Karpas-422 (cell line): Measurements from ENCODE around the gene INHBB. TPM values are rescaled to one million over a fixed set of nuclear protein-coding genes. Genes with fewer than 3 reads are reported as not detected.
A peak's percentile ranks its signal among the peaks of the same experiment; 100 is the strongest.

Experiments
- DNase-seq: peaks from one replicate; pipeline ENCODE4 v3.0.0-alpha.2; 2015
- H2AFZ ChIP-seq: fragments of 200-600 bp; sonication (generic); 2 replicates; pipeline ENCODE4 v1.6.1; 2014; ENCODE audit warnings: antibody characterized with exemption, low read length, mixed read lengths
- H3K27ac ChIP-seq: fragments of 200-600 bp; sonication (generic); 2 replicates; pipeline ENCODE4 v1.5.1; 2014; ENCODE audit warnings: mild to moderate bottlenecking, low read length, moderate library complexity
- H3K27me3 ChIP-seq: fragments of 200-600 bp; sonication (generic); 2 replicates; pipeline ENCODE4 v1.6.1; 2014; ENCODE audit warnings: low read length, mixed read lengths
- H3K36me3 ChIP-seq: fragments of 200-600 bp; sonication (generic); 2 replicates; pipeline ENCODE4 v1.6.1; 2014; ENCODE audit warnings: low read length, mixed read lengths; ENCODE audit not compliant: insufficient read depth
- H3K4me1 ChIP-seq: fragments of 200-600 bp; sonication (generic); 2 replicates; pipeline ENCODE4 v1.6.1; 2014; ENCODE audit warnings: mild to moderate bottlenecking, low read length, mixed read lengths
- H3K4me2 ChIP-seq: fragments of 200-600 bp; sonication (generic); 2 replicates; pipeline ENCODE4 v1.6.1; 2014; ENCODE audit warnings: low read length, low read depth, mild to moderate bottlenecking; ENCODE audit not compliant: poor library complexity, severe bottlenecking
- H3K4me3 ChIP-seq: fragments of 200-600 bp; sonication (generic); 2 replicates; pipeline ENCODE4 v1.5.1; 2014; ENCODE audit warnings: mild to moderate bottlenecking, antibody characterized with exemption, low read length, mixed read lengths
- H3K79me2 ChIP-seq: fragments of 200-600 bp; sonication (generic); 2 replicates; pipeline ENCODE4 v1.6.1; 2014; ENCODE audit warnings: mild to moderate bottlenecking, low read length, mixed read lengths
- H3K9ac ChIP-seq: fragments of 200-600 bp; sonication (generic); 2 replicates; pipeline ENCODE4 v1.6.0; 2014; ENCODE audit warnings: low read length
- H3K9me2 ChIP-seq: fragments of 200-600 bp; sonication (generic), shearing (Covaris generic); replicated peaks from 2 replicates; pipeline ENCODE4 v1.6.0; 2014; ENCODE audit warnings: mild to moderate bottlenecking, low read length, moderate library complexity; ENCODE audit not compliant: insufficient read depth
- H3K9me3 ChIP-seq: fragments of 300-700, 200-600 bp; sonication (generic); 2 replicates; pipeline ENCODE4 v1.6.1; 2014; ENCODE audit warnings: low read length, mixed read lengths
- H4K20me1 ChIP-seq: fragments of 200-600 bp; sonication (generic); 2 replicates; pipeline ENCODE4 v1.6.1; 2014; ENCODE audit warnings: mild to moderate bottlenecking, antibody characterized with exemption, low read length, low read depth; ENCODE audit not compliant: insufficient read depth
- total RNA-seq: library from RNA; depleted of rRNA; stranded (reverse); fragments of >200 nt; shearing (Covaris generic); gene quantifications from 2 replicates; pipeline ENCODE4 v1.2.3, GENCODE V29; 2014; ENCODE audit warnings: low replicate concordance

Gene INHBB
- total RNA-seq, 1 experiment from 2014 or later: not detected

DNA sequence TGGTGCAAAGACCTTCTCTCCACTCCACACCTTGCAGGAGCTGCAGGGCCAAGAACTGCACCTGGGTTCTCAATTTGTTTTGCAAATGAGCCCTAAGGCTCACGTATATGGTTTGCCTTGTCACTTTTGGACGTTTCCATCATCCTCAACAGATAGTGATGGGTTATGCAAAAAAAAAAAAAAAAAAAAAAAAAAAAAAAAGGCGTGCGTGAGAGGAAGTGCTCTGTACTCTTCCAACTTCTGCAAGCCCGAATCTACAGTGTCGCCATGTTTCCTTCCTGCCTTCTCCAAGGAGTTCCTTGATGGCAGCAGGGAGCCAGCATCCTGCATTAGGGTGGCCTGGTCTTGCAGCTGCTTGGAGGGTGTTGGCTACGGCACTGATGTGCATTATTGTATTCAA is 4.0 kb upstream of the INHBB start:
- H3K27ac ChIP-seq: peak overlapping the region; percentile 95
- DNase-seq: peak; percentile 95
- peak overlapping the region; percentile 93 for H2AFZ ChIP-seq
- peak overlapping the region; percentile 78 for H3K4me2 ChIP-seq
- H3K9me2 ChIP-seq: no peaks in the 10 kb centered on the region
- H4K20me1 ChIP-seq: no peaks in the 10 kb centered on the region
- H3K36me3 ChIP-seq: no peaks in the 10 kb centered on the region
- H3K9ac ChIP-seq: peak overlapping the region; percentile 74
- no peaks in the 10 kb centered on the region for H3K79me2 ChIP-seq
- peak overlapping the region; percentile 58 for H3K4me3 ChIP-seq
- no peaks in the 10 kb centered on the region for H3K27me3 ChIP-seq
- H3K4me1 ChIP-seq: peaks cover 70% of the 10 kb centered on the region
- no peaks in the 10 kb centered on the region for H3K9me3 ChIP-seq

DNA sequence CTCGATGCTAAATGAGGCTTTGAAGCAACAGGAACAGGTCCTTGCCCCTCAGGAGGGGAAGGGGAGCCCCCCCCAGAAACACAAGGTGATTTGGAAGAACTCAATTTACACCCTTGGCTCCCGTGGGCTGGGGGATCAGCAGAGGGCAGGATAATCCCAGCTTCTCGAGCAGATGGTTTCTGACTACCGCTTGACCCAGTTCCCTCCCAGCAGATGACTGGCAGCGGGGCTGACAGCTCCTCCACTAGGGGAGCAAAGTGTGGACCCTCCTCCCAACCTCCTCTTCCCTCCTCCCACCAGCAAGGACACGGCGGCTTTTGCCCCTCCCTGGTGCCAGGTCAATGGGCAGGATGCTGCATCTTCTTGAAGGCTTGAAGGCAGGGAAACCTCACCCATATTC is 3.5 kb upstream of the INHBB start:
- peak overlapping the region; percentile 78 for H3K4me2 ChIP-seq
- H3K4me3 ChIP-seq: peak overlapping the region; percentile 58
- peaks cover 65% of the 10 kb centered on the region for H3K4me1 ChIP-seq
- H2AFZ ChIP-seq: peak overlapping the region; percentile 93
- DNase-seq: peak; percentile 57
- no peaks in the 10 kb centered on the region for H3K9me3 ChIP-seq
- H4K20me1 ChIP-seq: no peaks in the 10 kb centered on the region
- no peaks in the 10 kb centered on the region for H3K9me2 ChIP-seq
- no peaks in the 10 kb centered on the region for H3K79me2 ChIP-seq
- no peaks in the 10 kb centered on the region for H3K27me3 ChIP-seq
- peak overlapping the region; percentile 95 for H3K27ac ChIP-seq
- H3K9ac ChIP-seq: peak overlapping the region; percentile 74
- H3K36me3 ChIP-seq: no peaks in the 10 kb centered on the region

DNA sequence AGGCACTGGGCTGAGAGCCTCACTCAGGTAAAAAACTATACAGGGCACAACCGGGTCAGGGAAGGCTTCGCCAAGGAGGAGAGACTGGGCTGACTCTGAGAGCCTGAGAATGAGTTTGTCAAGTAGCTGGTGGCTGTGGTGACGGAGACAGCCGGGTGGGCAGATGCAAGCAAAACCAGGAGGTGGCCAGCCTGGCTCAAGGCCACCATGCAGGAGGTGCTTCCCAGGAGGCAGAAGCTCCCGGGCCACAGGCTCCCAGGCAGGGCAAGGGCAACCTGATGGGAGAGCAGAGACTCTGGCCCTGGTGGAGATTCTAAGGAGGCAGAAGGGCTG is 2.9 kb upstream of the INHBB start:
- Histone ChIP-seq H3K4me2 (peak overlapping the region; percentile 78), H3K4me3 (peak overlapping the region; percentile 58; the same call in 1 of the 2 replicates), H3K27me3 (no peaks in the 10 kb centered on the region), H4K20me1 (no peaks in the 10 kb centered on the region), H3K36me3 (no peaks in the 10 kb centered on the region), H3K9ac (peak overlapping the region; percentile 74), H2AFZ (peak overlapping the region; percentile 93), H3K9me2 (no peaks in the 10 kb centered on the region), H3K79me2 (no peaks in the 10 kb centered on the region), H3K27ac (peak overlapping the region; percentile 95), H3K4me1 (peaks cover 59% of the 10 kb centered on the region), H3K9me3 (no peaks in the 10 kb centered on the region)
- DNase-seq: peak; percentile 51

DNA sequence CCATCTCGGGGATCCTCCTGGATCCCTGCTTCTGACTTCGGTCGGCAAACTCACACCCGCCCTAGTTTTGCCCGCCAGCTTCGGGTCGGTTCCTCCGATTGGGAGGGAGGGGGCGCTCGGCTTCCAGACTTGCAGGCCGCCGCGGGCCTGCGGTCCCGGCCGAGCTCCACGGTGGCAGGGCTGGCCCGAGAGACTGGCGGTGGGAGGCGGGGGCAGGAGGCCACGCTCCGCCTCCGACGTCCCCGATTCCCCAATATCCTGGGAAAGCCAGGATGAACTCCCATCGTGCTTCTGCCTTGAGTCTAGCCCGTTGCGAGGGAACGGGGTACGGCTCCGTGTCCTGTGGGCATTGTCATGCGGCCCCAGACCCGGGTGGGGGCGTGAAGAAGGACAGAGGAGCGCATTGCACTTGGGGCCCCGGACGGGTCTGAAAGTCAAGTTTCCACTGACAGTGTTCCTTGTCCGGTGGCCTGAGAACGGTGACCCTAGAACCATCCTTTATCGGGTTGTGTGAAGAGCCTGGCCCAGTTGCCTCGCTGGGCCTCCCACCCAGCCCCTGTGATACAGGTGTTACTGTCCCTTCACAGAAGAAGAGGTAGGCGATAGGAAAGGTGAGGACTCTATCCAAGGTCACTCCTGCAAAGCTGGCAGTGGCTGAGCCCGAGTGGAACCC is 2.4 kb upstream of the INHBB start:
- Histone ChIP-seq H2AFZ (peak overlapping the region; percentile 93), H3K9me2 (no peaks in the 10 kb centered on the region), H4K20me1 (no peaks in the 10 kb centered on the region), H3K4me2 (peak overlapping the region; percentile 78), H3K36me3 (no peaks in the 10 kb centered on the region), H3K9ac (peak overlapping the region; percentile 74), H3K4me3 (peak overlapping the region; percentile 58; the same call in 1 of the 2 replicates), H3K4me1 (peaks cover 54% of the 10 kb centered on the region), H3K27me3 (no peaks in the 10 kb centered on the region), H3K79me2 (no peaks in the 10 kb centered on the region), H3K27ac (peak overlapping the region; percentile 95), H3K9me3 (no peaks in the 10 kb centered on the region)
- DNase-seq: peak; percentile 90

DNA sequence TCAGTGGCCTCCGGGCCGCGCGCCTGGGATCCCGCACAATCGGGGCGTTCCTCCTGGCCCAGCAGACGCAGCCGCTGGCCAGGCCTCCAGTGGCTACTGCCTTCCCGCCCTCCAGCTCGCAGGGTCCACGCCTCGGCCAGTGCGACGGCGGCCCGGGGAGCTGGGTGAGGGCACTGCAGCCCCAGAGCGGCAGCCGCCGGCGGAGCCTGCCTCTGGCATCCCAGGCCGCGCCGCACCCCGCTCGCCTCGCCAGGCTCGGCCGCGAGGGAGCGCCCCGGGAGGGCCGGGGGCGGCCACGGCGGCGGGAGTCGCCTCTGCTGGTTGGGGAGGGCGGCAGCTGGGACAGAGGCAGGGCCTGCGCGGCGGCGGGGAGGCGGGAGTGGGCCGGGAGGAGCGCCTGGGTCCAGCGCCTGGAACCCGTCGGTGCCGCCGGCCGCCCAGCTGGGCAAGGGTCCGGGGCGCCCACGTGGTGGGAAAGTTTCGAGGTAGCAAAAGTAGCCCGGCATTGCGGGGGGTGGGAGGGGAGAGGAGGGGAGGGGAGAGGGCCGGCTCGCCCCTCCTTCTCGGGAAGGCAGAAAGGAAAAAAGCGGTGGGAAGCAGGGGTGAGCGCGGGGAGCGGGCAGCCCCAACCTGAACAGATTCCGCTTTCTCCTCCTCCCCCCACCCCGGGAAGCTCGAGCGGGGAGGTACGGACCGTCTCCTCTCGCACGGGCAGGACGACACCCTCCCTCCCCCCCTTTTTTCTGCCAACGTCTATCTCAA is 1.5 kb upstream of the INHBB start:
- no peak overlapping the region for H2AFZ ChIP-seq
- H3K79me2 ChIP-seq: no peaks in the 10 kb centered on the region
- H3K4me2 ChIP-seq: no peak overlapping the region
- H3K27me3 ChIP-seq: no peaks in the 10 kb centered on the region
- H3K9ac ChIP-seq: no peak overlapping the region
- no peak for DNase-seq
- H3K9me2 ChIP-seq: no peaks in the 10 kb centered on the region
- no peaks in the 10 kb centered on the region for H4K20me1 ChIP-seq
- H3K4me3 ChIP-seq: no peak overlapping the region
- H3K36me3 ChIP-seq: no peaks in the 10 kb centered on the region
- H3K4me1 ChIP-seq: peaks cover 46% of the 10 kb centered on the region
- H3K9me3 ChIP-seq: no peaks in the 10 kb centered on the region
- no peak overlapping the region for H3K27ac ChIP-seq

DNA sequence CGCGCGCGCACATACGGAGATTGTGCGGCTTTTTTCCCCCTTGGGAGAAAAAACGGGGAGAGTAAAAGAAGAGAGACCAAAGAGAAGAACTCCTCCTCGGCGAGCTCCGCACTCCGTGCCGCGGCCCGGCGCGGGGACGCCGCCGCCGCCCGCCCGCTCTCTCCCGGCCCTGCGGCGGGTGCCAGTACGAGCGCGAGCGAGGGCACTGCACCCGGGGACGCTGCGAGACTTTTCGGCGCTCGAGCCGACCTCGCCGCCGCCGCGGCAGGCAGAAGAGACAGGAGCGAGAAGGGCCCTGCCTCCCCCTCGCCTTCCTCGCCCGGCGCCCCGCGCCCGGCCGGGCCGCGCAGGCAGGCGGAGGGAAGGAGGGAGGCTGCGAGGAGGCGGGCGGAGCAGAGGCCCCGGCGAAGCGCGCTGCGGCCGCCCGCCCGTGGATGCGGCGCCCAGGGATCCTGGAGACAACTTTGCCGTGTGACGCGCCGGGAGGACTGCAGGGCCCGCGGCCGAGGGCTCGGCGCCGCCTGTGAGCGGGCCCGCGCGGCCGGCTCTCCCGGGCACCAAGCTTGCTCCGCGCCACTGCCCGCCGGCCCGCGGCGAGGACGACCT is 857 bp upstream of the INHBB start:
- no peaks in the 10 kb centered on the region for H3K9me3 ChIP-seq
- H3K27me3 ChIP-seq: no peaks in the 10 kb centered on the region
- H3K4me1 ChIP-seq: peaks cover 39% of the 10 kb centered on the region
- no peak overlapping the region for H3K4me3 ChIP-seq
- no peak overlapping the region for H3K4me2 ChIP-seq
- H3K79me2 ChIP-seq: no peaks in the 10 kb centered on the region
- no peaks in the 10 kb centered on the region for H4K20me1 ChIP-seq
- no peak for DNase-seq
- no peak overlapping the region for H3K9ac ChIP-seq
- no peak overlapping the region for H2AFZ ChIP-seq
- H3K27ac ChIP-seq: no peak overlapping the region
- H3K36me3 ChIP-seq: no peaks in the 10 kb centered on the region
- H3K9me2 ChIP-seq: no peaks in the 10 kb centered on the region

DNA sequence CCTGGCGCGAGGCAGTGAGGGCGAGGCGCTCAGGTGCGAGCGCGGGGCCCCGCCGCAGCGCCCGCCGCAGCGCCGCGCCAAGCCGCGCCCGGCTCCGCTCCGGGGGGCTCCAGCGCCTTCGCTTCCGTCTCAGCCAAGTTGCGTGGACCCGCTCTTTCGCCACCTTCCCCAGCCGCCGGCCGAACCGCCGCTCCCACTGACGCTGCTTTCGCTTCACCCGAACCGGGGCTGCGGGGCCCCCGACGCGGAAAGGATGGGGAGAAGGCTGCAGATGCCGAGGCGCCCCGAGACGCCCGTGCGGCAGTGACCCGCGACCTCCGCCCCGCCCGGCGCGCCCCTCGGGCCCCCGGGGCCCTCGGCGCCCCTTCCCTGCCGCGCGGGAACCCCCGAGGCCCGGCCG is 328 bp upstream of the INHBB start:
- no peak overlapping the region for H2AFZ ChIP-seq
- DNase-seq: no peak
- H3K27ac ChIP-seq: no peak overlapping the region
- H3K36me3 ChIP-seq: no peaks in the 10 kb centered on the region
- H3K9me3 ChIP-seq: no peaks in the 10 kb centered on the region
- H4K20me1 ChIP-seq: no peaks in the 10 kb centered on the region
- no peaks in the 10 kb centered on the region for H3K27me3 ChIP-seq
- no peak overlapping the region for H3K4me3 ChIP-seq
- H3K4me1 ChIP-seq: peaks cover 33% of the 10 kb centered on the region
- no peak overlapping the region for H3K4me2 ChIP-seq
- H3K79me2 ChIP-seq: no peaks in the 10 kb centered on the region
- no peaks in the 10 kb centered on the region for H3K9me2 ChIP-seq
- H3K9ac ChIP-seq: no peak overlapping the region

DNA sequence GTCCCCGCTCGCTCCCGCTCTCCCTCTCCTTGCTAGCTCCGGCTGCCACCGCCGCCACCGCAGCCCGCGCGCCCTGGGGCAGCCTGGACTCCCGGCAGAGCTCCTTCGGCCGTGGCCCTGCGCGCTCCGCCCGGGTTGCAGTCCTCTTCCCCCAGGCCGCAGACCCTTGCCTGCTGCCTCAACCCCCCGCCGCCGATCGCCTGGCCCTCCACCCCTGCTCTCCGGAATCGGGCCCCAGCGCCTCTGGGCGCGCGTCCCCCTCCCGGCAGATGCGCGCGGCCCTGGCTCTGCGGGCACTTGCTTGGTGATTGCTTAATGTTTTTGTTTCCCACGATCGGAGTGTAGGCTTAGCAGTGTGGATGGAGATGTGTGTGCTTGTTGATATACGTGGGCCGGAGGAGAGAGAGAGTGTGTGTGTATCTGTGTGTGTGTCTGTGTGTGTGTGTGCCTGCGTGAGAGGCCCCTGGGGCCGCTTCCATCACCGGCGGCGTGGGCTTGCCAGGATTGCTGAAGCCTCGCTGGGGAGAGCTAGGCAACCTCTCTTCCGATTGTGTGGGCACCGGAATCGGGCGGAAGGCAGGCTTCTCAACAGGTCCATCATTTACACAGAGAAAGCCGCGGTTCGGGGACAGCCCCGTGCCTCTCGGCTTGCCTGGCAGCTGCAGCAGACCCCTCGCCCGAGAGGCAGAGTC is 877 bp downstream of the INHBB start:
- Histone ChIP-seq H3K9me2 (no peaks in the 10 kb centered on the region), H3K9me3 (no peaks in the 10 kb centered on the region), H3K27me3 (no peaks in the 10 kb centered on the region), H3K27ac (no peak overlapping the region), H3K4me1 (peaks cover 21% of the 10 kb centered on the region), H3K79me2 (no peaks in the 10 kb centered on the region), H3K4me3 (no peak overlapping the region), H3K36me3 (no peaks in the 10 kb centered on the region), H4K20me1 (no peaks in the 10 kb centered on the region), H3K9ac (no peak overlapping the region), H3K4me2 (no peak overlapping the region), H2AFZ (no peak overlapping the region)
- DNase-seq: no peak
